HG03575 (cell line): Measurements from ENCODE around the gene SETD4.

ENCODE experiments used
- ATAC-seq: cut with Tn5 transposase; IDR thresholded peaks from one replicate; pipeline ENCODE4 v1.9.1; 2021; ENCODE audit not compliant: unreplicated experiment, insufficient number of reproducible peaks, low FRiP score; ENCODE audit errors: extremely low read depth

Gene SETD4

GRCh38 chr21:36053715-36054062 lies 6.6 kb downstream of the SETD4 start:
- no peak for ATAC-seq

GRCh38 chr21:36052860-36053714 lies 7.2 kb downstream of the SETD4 start:
- no peak for ATAC-seq

GRCh38 chr21:36048357-36048756 lies 12.0 kb downstream of the SETD4 start:
- ATAC-seq, result no peak

- ATAC-seq, result no peak
Measured at GRCh38 chr21:36047139-36047538, 13.2 kb downstream of the SETD4 start.

GRCh38 chr21:36045993-36046392 lies 14.3 kb downstream of the SETD4 start:
- ATAC-seq, result no peak

GRCh38 chr21:36044056-36044455 lies 16.3 kb downstream of the SETD4 start:
- ATAC-seq, result no peak

- ATAC-seq, result no peak
Measured at GRCh38 chr21:36041910-36042309, 18.4 kb downstream of the SETD4 start.

- ATAC-seq, result no peak
Measured at GRCh38 chr21:36040389-36040788, 19.9 kb downstream of the SETD4 start.

GRCh38 chr21:36039861-36040260 lies 20.5 kb downstream of the SETD4 start:
- ATAC-seq, result no peak

- ATAC-seq, result no peak
Measured at GRCh38 chr21:36038701-36039497, 21.4 kb downstream of the SETD4 start.

- ATAC-seq, result no peak
Measured at GRCh38 chr21:36035381-36035791, 24.9 kb downstream of the SETD4 start.

GRCh38 chr21:36034211-36034913 lies 26.0 kb downstream of the SETD4 start:
- ATAC-seq, result no peak

- no peak for ATAC-seq
Measured at GRCh38 chr21:36032647-36033406, 27.5 kb downstream of the SETD4 start.

GRCh38 chr21:36030581-36031189 lies 29.6 kb downstream of the SETD4 start:
- ATAC-seq, result no peak

- no peak for ATAC-seq
Measured at GRCh38 chr21:36029309-36029708, 31.0 kb downstream of the SETD4 start.

- ATAC-seq, result no peak
Measured at GRCh38 chr21:36028127-36029069, 31.9 kb downstream of the SETD4 start.

- no peak for ATAC-seq
Measured at GRCh38 chr21:36027347-36027746, 33.0 kb downstream of the SETD4 start.

- no peak for ATAC-seq
Measured at GRCh38 chr21:36024782-36025181, 35.5 kb downstream of the SETD4 start.
